Epithelial cell of esophagus (primary cell): Measurements from ENCODE around the gene TRIO.

Experiments
- DNase-seq: peaks from one replicate; pipeline ENCODE4 v3.0.0; 2010; ENCODE audit warnings: low read depth
- H3K4me3 ChIP-seq: 2 replicates; pipeline ENCODE4 v1.5.1; 2011; ENCODE audit warnings: mild to moderate bottlenecking, low read length, control low read depth
- CTCF ChIP-seq: IDR thresholded peaks from 2 replicates; pipeline ENCODE4 v1.5.1; 2011; ENCODE audit warnings: low read depth, mild to moderate bottlenecking, low read length, control low read depth, inconsistent platforms; ENCODE audit not compliant: insufficient read depth; ENCODE audit errors: missing control alignments

The TRIO gene

GRCh38 chr5:14280294-14280854, 137.2 kb downstream of the TRIO start:
- DNase-seq, result no peak
- no peak for TF ChIP-seq CTCF
- no peak overlapping the region for H3K4me3 ChIP-seq

- DNase-seq, result no peak
- no peak overlapping the region for H3K4me3 ChIP-seq
- no peak for TF ChIP-seq CTCF
Measured at GRCh38 chr5:14281746-14282181, 138.6 kb downstream of the TRIO start.

GRCh38 chr5:14283139-14283538, 140.0 kb downstream of the TRIO start:
- TF ChIP-seq CTCF, result no peak

GRCh38 chr5:14284392-14285148, 141.4 kb downstream of the TRIO start:
- no peak for DNase-seq
- no peak for TF ChIP-seq CTCF
- H3K4me3 ChIP-seq, result no peak overlapping the region

More at GRCh38 chr5:14283139-14283538, 140.0 kb downstream of the TRIO start:
- DNase-seq, result no peak
- H3K4me3 ChIP-seq, result no peak overlapping the region

- DNase-seq, result no peak
- no peak for TF ChIP-seq CTCF
- no peak overlapping the region for H3K4me3 ChIP-seq
Measured at GRCh38 chr5:14286007-14286406, 142.9 kb downstream of the TRIO start.

GRCh38 chr5:14286574-14287421, 143.7 kb downstream of the TRIO start:
- H3K4me3 ChIP-seq, result no peak overlapping the region
- DNase-seq, result no peak
- TF ChIP-seq CTCF, result no peak
